ENCODE measurements around the gene COLEC12. TPM values are rescaled to one million over a fixed set of nuclear protein-coding genes. Genes with fewer than 3 reads are reported as not detected.

Gene COLEC12
- polyA plus RNA-seq, 3 donors: 26.3 to 28.9 (median 28.3) TPM

- no peak for DNase-seq (ENCODE audit: extremely low read depth in 1 of 11, low read depth in 9 of 11, low spot score in 4 of 11)
These were observed 40.5 kb downstream of the COLEC12 start for GRCh38 chr18:459814-460593.

- DNase-seq (ENCODE audit: extremely low read depth in 1 of 11, low read depth in 9 of 11, low spot score in 4 of 11): no peak
These were observed 42.7 kb downstream of the COLEC12 start for GRCh38 chr18:457521-458412.

- peak in 3 of 11 donors; percentile 53 to 68 (median 60) for DNase-seq (ENCODE audit: extremely low read depth in 1 of 11, low read depth in 9 of 11, low spot score in 4 of 11)
These were observed 43.4 kb downstream of the COLEC12 start for GRCh38 chr18:457140-457519.

GRCh38 chr18:456361-457139 lies 44.0 kb downstream of the COLEC12 start:
- DNase-seq (ENCODE audit: extremely low read depth in 1 of 11, low read depth in 9 of 11, low spot score in 4 of 11): no peak

- no peak for DNase-seq (ENCODE audit: extremely low read depth in 1 of 11, low read depth in 9 of 11, low spot score in 4 of 11)
These were observed 47.1 kb downstream of the COLEC12 start for GRCh38 chr18:453400-453799.

- no peak for DNase-seq (ENCODE audit: extremely low read depth in 1 of 11, low read depth in 9 of 11, low spot score in 4 of 11)
These were observed 47.7 kb downstream of the COLEC12 start for GRCh38 chr18:452816-453215.

- no peak for DNase-seq (ENCODE audit: extremely low read depth in 1 of 11, low read depth in 9 of 11, low spot score in 4 of 11)
These were observed 51.1 kb downstream of the COLEC12 start for GRCh38 chr18:449374-449773.

GRCh38 chr18:448116-448790 lies 52.2 kb downstream of the COLEC12 start:
- DNase-seq (ENCODE audit: extremely low read depth in 1 of 11, low read depth in 9 of 11, low spot score in 4 of 11): no peak

- no peak for DNase-seq (ENCODE audit: extremely low read depth in 1 of 11, low read depth in 9 of 11, low spot score in 4 of 11)
These were observed 53.5 kb downstream of the COLEC12 start for GRCh38 chr18:446941-447560.

- no peak for DNase-seq (ENCODE audit: extremely low read depth in 1 of 11, low read depth in 9 of 11, low spot score in 4 of 11)
These were observed 55.4 kb downstream of the COLEC12 start for GRCh38 chr18:445055-445454.

- DNase-seq (ENCODE audit: extremely low read depth in 1 of 11, low read depth in 9 of 11, low spot score in 4 of 11): no peak
These were observed 61.9 kb downstream of the COLEC12 start for GRCh38 chr18:438571-438970.

- no peak for DNase-seq (ENCODE audit: extremely low read depth in 1 of 11, low read depth in 9 of 11, low spot score in 4 of 11)
These were observed 64.6 kb downstream of the COLEC12 start for GRCh38 chr18:435940-436339.

- no peak for DNase-seq (ENCODE audit: extremely low read depth in 1 of 11, low read depth in 9 of 11, low spot score in 4 of 11)
These were observed 66.1 kb downstream of the COLEC12 start for GRCh38 chr18:434410-434809.

GRCh38 chr18:433960-434359 lies 66.5 kb downstream of the COLEC12 start:
- DNase-seq (ENCODE audit: extremely low read depth in 1 of 11, low read depth in 9 of 11, low spot score in 4 of 11): no peak

- DNase-seq (ENCODE audit: extremely low read depth in 1 of 11, low read depth in 9 of 11, low spot score in 4 of 11): no peak
These were observed 67.2 kb downstream of the COLEC12 start for GRCh38 chr18:433298-433697.

GRCh38 chr18:432791-433190 lies 67.7 kb downstream of the COLEC12 start:
- DNase-seq (ENCODE audit: extremely low read depth in 1 of 11, low read depth in 9 of 11, low spot score in 4 of 11): no peak

GRCh38 chr18:429030-429429 lies 71.5 kb downstream of the COLEC12 start:
- no peak for DNase-seq (ENCODE audit: extremely low read depth in 1 of 11, low read depth in 9 of 11, low spot score in 4 of 11)

- DNase-seq (ENCODE audit: extremely low read depth in 1 of 11, low read depth in 9 of 11, low spot score in 4 of 11): no peak
These were observed 73.5 kb downstream of the COLEC12 start for GRCh38 chr18:427005-427404.
